HG02588 (cell line): ENCODE results near the gene HAPSTR1.

Source experiments
- ATAC-seq: cut with Tn5 transposase; IDR thresholded peaks from one replicate; pipeline ENCODE4 v1.9.1; 2021; ENCODE audit warnings: mild to moderate bottlenecking, moderate library complexity; ENCODE audit not compliant: unreplicated experiment

Gene HAPSTR1

DNA sequence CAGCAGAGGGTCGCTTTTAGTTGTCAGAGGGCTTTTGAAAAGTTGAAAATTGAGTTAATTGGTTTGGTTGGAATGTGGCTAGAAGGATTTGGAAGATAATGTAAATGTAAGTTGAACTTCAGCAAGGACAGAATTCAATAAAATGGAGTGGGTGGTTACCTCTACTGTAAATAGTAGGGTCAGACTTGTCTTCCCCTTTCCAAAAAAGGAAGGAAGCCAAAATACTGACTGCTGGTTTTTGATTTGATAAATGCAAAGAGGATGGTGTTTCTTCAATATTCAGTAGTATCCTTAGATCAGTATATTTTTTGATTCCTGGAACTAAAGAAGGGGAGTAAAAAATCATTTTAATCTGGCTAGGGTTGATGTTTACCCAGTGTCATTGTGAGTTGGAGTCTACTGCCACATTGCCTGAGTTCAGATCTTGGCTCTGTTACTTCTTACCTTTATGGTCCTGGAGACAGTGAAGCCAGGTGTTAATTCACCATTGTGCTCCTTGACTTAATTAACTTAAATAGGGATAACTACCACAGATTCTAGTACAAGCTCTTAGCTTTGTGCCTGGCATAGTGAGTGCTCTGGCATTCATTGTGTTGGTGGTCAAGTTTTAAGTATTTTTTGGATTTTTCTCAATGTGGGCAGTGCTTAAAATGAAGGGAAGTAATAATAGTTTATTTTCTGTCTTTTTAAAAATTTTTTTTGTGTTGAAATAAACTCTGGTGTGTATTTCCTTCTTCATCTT lies 4.4 kb downstream of the HAPSTR1 start:
- no peak for ATAC-seq

DNA sequence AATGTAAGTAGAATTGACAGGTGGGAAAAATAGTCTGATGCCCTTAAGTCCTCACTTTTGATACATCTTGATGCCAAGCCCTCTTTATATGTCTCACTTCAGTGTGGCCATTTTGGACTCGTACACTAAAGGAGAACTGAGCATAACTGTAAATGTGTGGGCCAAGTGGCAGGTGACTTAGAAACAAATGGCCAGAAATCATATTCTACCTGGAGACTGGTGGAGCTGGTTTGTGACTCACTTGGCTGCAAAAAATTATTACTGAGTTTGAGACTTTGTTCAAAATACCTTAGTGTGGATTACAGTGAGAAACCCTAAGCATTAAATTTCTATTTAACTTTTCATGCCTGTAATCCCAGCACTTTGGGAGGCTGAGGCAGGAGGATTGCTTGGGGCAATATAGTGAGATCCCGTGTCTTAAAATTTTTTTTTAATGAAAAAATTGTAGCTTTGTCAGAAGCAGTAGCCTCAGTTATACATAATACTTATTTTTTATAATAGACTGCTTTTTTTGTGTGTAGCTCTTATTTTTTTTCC lies 5.0 kb downstream of the HAPSTR1 start:
- ATAC-seq: no peak

DNA sequence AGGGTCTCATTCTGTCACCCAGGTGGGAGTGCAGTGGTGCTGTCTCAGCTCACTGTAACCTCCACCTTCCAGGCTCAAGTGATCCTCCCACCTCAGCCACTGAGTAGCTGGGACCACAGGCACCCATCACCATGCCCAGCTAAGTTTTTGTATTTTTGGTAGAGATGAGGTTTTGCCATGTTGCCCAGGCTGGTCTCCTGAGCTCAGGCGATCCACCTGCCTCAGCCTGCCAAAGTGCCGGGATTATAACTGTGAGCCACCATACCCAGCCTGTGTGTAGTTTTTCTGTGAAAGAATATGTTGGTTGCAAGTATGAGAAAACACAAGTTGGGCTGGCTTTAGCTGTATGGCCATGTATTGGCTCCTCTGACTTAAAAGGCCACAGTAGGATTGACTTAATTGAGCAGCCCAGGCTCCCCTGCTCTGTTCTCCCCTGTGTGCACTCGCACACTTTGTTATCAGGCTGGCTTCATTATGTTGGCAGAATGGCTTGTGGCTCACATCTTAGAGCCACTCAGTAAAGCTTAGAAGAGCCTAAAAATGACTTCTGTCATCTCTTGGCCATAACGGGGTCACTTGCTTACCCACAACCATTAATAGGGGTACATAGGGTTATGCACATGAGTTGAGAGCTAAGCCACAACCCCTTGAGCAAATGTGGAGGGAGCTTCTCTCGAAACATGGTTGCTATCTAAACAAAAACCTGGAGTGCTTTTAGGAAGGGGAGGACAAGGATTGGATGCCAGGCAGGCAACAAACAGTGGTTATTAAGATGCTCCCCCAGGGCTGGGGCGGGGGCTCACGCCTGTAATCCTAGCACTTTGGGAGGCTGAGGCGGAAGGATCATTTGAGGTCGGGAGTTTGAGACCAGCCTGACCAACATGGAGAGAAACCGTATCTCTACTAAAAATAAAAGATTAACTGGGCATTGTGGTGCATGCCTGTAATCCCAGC lies 6.1 kb downstream of the HAPSTR1 start:
- ATAC-seq: no peak

DNA sequence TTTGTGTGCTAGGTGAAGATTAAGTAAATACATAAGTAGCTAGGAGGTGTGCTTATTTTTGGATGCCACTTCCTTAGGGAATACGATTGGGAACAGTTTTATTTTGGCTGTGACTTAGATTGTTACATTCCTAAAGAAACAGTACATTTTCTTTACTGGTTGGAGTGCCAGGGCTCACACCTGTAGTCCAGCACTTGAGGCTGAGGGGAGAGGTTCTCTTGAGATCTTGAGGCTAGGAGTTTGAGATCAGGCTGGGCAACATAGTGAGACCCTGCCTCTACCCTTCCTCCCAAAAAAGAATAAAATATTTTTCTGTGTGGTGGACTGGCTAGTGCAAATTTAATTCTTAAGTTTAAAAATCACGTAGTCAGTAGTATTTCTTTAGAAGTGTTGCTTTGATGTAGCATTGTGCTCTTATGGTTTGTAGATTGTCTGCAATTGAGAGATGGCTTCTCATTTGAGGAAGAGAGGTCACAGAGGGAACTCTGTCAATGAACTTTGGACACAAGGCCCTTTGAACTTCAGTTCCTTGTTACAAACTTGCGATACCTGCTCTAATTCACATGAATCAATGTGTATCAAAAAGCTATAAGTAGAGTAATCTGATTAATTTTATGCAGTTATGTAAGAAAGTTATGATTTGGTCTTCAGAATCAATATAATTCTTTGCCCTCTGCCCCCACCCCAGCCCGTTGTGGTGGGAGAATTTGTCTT lies 7.1 kb downstream of the HAPSTR1 start:
- ATAC-seq: no peak

DNA sequence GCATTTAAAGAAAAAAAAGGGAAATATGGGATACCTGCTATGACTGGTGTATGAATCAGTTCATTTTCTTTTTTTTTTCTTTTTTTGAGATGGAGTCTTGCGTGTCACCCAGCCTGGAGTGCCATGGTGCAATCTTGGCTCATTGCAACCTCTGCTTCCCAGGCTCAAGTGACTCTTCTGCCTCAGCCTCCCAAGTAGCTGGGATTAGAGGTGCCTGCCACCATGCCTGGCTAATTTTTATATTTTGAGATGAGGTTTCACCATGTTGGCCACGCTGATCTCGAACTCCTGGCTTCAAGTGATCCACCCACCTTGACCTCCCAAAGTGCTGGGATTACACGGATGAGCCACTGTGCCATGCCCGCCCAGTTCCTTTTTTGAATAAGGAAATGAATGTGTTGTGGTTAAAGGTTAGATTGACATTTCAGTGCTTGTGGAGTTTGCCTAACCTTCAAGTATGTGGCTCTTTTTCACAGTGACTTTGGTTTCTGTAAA lies 7.7 kb downstream of the HAPSTR1 start:
- ATAC-seq: no peak

DNA sequence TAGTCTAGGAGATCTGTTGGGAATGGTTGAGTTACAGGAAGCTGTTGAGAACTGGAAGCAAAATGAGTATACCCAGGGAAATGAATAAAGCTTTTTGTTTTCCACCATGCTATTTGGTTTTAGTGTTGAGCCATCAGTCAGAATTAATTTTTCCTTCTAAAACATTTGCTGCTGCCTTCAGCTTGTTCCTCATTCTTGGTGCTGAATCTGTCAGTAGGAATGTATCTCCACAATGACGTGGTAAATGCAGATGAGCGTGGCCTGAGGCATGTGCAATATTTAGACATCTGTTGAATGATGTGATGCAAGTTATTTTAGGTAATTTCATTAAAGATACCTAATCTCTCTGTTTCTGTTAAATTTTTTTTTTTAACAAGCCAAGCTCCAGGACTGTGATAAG lies 10.9 kb downstream of the HAPSTR1 start:
- no peak for ATAC-seq

DNA sequence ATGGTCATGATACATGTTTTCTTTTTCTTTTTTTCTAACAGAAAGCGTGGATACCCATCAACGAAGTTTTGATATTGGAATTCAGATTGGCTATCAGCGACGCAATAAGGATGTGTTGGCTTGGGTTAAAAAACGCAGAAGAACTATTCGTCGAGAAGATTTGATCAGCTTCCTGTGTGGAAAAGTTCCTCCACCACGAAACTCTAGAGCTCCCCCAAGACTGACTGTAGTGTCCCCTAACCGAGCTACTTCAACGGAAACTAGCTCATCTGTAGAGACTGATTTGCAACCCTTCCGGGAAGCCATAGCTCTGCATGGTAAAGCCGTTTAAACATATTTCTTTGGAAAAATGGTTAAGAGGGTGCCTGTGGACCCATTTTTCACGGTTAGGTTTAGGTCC lies 11.5 kb downstream of the HAPSTR1 start:
- ATAC-seq: no peak

DNA sequence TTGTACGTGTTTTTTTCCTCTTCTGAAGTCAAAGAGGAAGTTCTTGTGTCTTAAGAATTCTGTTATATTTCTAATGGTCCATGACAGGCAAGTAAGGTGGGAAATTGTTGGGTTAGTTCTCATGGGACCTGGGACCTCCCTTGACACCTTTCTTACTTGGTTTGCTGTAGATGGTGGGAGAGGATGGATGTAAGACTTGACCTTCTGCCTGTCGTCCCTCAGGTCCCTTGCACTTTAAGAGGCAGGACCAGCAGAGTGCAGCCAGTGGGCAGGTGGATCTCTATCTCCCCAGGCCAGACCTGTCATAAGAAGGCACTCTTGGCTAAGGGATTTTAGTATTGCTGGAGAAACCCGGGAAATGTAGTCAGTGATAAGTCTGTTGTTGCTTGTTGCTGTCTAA lies 12.1 kb downstream of the HAPSTR1 start:
- no peak for ATAC-seq

DNA sequence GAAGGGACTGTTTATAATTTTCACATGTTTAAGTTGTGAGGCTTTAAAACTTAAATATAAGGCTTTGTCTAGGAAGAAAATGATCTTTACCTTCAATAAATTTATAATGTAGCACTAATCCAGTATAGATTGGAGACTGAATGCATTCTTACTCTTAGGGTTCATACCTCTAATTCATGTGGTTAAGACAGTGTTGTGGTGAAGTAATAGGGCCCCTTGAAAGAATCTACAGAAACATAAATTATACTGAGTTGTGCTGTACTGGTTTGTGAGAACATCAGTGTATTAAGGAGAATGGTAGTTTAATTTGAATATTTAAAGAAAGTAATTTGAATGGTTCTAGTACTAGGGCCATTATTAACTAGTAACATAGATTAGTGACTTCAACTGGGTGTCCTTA lies 13.7 kb downstream of the HAPSTR1 start:
- no peak for ATAC-seq

DNA sequence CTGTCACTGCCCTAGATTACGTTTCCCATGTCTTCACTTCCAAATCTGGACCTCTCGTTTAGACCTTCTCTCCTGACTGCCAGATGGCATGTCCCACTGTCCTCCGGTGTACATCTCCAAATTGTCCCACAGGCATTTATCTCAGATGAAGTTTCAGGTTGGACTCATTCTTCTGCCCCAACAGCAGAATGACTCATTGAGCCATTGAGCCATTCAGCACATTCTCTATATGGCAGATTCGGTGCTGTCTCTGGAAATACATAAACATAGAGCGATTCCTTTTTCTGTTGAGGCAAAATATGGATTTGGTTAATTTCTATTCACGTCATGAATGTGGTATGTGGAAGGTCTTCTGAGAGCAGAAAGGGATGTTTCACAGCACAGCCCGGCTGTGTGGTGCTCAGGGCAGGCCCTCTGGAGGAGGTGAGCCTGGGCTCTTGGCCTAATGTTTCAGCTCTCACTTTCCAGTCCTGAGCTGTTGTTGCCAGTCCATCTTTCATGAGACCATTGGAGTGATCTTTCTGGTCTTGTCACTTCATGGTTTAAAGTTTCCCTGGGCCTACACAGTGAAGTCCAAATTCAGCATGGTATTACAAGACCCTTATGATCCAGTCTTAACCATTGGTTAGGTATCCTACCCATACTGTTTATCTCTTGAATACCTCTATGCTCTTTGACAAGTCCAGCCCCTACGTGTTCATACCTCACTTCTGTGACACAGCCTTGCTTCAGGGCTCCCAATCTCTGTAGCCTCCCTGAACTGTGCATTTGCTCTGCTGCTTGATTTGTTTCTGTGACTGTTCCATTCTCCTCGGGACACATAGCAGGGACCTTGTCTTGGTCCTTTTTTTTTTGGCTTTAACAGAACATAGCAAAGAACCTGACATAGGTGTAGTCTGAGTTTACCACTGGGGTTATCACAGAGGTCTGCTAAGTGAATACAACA lies 15.9 kb downstream of the HAPSTR1 start:
- ATAC-seq: no peak

DNA sequence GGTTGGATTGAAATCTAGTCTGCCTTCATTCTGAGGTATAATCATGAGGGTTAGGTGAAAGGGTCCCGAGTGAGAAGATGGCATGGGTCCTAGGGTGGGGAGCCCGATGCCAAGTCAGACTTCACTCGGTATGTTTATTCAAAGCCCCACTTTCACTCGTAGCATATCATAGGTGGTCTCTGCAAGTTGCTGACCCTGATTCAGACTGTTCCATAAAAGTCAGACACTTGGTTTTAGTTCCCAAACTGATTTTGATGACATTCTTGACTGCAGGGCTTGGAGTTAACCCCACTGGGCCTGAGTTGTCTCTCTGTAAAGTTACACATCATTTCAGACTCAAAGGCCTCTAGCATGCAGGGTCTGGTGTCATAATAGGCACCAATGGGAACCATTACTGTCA lies 17.8 kb downstream of the HAPSTR1 start:
- no peak for ATAC-seq

DNA sequence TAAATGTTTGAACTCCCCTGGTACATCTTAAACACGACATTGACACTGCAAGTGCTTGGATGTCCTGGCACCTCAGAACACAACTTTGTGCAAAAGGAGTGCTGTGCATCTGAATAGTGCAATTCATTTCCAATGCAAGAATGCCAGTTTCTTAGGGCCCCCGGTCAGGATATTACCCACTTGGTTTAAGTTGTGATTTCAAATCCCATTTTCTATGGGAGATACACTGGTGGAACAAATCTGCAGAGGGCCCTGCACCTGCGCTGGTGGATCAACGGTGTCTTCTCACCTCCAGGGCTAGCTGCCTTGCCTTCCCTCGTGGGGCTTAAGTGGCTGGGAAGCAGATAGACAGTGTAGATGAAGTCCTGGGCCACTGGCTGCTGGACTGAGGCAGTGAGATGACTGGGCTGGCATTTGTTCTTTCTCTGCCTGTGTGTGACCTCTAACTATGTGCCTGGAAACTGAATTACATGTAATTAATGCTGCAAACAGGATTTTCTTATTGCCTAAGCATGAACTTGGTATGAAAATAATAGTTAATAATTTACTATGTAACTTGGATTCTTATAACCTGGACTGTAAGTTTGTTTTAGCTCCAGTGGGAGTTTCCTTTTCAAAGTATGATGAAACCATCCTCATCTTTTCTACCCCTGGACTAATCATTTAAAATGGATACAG lies 20.9 kb downstream of the HAPSTR1 start:
- ATAC-seq: no peak

DNA sequence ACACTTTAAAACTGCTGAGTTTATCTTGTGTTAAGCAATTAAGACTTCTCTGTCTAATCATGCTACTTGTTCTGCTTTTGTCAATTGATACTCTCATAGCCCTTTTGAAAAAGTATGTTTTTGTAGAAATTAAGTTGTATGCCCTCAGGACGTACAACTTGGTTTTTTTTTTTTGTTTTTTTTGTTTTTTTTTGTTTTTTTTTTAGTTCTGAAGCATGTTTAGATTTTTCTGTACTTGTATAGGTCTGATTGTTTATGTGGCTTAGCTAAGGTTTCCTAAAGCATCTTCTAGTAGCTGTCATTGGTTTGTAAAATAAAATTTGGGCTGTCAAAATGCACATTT lies 21.4 kb downstream of the HAPSTR1 start:
- no peak for ATAC-seq

DNA sequence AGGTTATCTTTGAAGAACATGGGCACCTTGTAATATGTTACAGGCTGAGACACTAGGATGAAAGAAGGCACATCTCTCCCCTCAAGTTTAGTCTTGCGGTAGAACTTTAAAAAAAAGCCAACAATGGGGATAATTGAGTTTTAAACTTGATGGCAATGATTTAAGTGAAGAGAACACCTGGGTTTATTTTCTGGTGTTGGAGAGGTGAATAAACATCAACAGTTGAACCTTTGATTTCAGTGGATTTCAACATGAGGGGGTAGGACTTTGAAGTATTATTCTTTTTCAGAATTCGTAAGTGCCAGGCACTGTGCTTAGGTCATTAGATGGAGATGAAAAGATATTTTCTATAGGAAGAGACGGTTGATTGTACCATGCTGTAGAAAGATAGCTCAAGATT lies 22.3 kb downstream of the HAPSTR1 start:
- no peak for ATAC-seq

DNA sequence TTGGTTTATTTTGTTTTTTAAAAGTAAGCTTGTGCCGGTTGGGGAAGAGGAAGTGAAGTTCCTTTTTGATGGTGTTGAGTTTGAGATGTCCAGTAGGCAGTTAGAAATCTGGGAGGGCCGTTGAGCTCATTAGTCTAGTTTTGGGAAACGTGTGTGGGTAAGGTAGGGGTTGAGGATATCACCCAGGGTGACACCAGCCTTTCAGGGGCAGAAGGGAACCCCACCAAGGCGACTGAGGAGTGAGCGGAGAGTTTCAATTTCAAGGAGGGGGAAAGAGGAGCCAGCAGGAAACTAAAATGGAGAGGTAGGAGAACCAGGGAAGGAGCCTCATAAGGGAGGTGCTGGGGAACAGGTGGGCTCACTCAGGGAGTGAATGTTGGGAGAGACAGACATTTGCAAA lies 22.7 kb downstream of the HAPSTR1 start:
- no peak for ATAC-seq

DNA sequence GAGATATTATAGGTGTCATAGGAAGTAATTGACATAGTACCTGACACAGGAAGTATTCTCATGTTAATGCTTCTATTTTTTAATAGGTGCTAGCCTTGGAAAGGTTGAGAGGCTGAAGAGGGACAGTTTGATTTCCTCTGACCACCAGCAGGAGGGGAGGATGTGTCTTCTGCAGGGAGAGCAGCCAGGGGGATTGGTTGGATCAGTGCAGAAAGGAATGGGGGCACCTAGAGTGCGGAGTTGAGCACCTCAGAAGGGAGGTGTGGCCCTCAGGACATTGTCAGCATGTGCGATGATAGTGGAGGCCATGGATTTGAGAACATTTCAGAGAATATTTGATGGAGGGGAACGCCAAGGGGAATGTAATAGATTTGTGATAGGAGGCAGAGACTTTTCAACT lies 23.4 kb downstream of the HAPSTR1 start:
- ATAC-seq: no peak

DNA sequence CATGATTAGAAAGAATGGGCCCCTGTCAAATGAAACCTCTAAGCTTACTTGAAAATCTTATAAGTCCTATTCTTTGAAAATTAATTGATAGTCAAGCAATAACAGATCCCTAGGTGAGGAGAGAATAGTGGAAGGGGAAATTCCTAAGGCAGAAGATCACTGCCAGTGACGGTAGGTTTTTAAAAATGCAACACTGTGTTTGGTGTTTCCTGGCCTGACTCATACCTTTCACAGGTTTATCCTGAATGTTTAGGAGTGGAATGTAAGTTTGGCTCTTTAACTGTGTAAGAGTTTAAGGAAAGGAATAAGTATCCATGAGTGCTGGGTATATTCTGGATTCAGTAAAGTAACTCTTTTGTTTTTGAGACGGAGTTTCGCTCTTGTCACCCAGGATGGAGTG lies 23.8 kb downstream of the HAPSTR1 start:
- ATAC-seq: no peak

DNA sequence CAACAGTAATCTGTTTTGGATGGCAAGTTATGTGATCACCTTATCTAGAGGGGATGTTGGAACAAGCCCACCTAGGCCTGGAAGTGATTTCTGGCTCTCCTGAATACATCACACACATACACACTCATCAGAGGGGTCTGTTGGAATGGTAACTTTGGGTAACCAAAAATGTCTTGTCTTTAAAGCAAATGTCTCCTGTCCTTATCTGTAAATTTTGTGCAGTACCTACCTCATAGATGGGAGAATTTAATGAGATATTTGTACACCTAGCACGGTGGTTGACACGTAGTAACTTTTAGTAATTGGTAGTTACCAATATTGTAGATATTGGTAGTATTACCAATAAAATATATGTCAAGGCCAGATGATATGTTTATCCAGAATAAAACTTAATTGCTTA lies 24.7 kb downstream of the HAPSTR1 start:
- no peak for ATAC-seq

DNA sequence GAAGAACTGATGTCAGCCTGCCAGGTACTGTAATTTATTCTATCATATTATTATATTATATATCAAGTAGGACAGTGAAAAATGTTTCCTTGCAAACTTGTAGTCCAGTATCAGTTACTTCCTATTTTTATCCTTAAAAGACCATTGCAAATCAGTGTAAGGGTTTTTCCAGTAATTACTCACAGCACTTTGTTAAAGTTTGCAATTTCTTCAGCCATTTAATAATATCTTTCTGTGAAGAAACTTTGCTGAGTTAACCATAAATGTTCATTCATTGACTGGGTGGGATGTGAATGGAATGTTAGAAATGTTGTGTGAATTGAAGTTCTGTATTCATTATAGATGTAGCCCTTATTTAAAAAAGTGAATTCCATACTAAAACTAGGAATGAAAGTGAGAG lies 26.7 kb downstream of the HAPSTR1 start:
- no peak for ATAC-seq

DNA sequence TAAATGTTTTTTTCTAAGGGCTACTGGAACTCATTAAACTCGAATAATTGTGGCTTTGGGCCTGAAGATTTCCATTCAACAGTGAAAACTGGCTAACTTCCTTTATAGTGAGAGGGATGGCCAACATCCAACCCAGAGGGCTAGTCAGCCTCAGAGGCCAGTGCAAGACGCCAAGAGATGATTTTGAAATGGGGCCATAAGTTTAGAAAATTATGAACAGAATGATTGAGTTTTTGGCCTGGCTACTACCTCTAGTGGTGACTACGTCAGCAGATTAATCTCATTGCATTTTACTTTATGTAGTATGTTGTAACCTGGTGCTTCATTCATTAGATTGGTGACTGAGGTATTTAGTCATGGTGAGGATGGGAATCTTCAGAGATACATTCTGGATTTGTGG lies 28.4 kb downstream of the HAPSTR1 start:
- ATAC-seq: no peak
